HT-29 (cell line): Measurements from ENCODE around the gene CDK19. TPM values are rescaled to one million over a fixed set of nuclear protein-coding genes. Genes with fewer than 3 reads are reported as not detected.
"Not testable (repeated sequence)": the region's sequence is repeated elsewhere in the genome, so short reads cannot be mapped to it uniquely, and the experiment has no call there.

Experiments
- DNase-seq: peaks from one replicate; pipeline ENCODE4 v3.0.0-alpha.2; 2015; ENCODE audit warnings: low spot score
- small RNA-seq: library from RNA; depleted of rRNA; stranded (forward); fragments of <200 nt; gene quantifications from one replicate; pipeline ENCODE3, GENCODE V24; 2014
- total RNA-seq: library from RNA; depleted of rRNA; stranded (reverse); fragments of >200 nt; shearing (Covaris generic); gene quantifications from 2 replicates; pipeline ENCODE4 v1.2.3, GENCODE V29; 2014; rRNA removed

Gene CDK19
- total RNA-seq, 1 experiment from 2014 or later = 4.0 TPM

DNA sequence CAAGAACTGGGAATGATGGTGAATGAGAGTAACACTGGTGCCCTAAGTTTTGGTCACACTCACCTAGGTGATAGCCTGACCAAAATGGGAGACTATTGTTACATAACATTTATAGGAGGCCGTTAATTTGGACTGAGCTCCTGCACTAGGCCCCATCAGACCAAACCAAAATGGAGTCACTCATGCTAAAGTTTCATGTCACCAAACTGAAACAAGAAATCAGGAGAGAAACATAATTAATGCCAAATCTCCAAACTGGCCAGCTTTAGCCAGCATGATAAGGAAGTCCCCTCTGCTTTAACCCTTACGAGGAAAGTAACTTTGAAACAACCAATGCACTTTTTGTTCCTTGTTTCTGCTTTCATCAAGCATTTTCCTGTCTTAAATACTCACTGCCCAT is 227.9 kb downstream of the CDK19 start:
- no peak for DNase-seq

DNA sequence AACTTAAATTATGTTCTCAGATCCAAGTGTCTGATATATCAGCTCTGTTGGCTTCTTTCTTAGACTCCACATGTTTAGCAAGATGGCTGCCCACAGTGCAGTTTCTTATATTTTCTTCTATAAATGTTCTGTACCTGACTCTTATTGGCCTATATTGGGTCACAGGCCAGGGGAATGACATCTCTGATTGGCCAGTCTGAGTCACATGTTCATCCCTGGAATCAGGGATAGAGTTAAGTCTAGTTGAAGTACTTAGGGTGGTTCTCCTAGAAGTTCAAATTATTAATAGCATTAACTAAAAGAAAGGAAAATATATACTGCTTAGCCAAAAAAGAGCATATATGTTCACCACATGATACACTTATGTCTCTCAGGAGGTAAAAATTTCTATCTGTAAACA is 233.6 kb downstream of the CDK19 start:
- no peak for DNase-seq

DNA sequence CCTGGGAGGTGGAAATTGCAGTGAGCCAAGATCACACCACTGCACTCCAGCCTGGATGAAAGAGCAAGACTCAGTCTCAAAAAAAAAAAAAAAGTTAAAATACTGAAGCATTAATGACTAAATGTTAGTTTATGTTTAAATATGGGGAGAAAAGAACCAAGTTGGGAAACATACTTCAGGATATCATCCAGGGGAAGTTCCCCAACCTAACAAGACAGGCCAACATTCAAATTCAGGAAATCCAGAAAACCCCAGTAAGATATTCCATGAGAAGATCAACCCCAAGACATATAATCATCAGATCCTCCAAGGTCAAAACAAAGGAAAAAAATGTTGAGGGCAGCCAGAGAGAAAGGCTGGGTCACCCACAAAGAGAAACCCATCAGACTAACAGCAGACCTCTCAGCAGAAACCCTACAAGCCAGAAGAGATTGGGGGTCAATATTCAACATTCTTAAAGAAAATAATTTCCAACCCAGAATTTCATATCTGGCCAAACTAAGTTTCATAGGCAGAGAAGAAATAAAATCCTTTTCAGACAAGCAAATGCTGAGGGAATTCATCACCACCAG is 237.6 kb downstream of the CDK19 start:
- not testable (repeated sequence) for DNase-seq

DNA sequence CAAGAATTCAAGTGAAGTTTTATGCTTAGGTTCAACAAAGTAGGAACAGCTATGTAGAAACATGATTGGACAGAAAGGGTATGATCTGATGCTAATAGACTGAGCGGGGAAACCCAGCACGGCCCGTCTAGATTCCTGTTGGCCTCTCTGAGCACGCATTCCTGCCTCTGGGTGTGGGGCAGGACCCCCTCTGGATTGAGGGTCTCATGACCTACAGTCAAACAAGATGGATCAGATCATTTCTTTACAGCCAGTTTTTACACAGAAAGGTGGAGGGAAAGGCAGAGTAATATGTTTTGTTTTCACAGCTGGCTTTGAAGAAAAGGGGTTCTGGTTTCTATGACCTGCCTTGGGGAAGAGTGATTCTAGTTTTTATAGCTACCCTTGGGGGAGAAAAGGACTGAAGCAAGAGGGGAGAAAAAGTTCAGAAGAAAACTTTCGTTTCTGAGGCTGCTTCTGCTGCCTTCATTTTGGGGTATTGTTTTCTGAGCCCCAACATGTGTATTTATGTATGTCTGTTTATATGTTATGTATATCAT is 239.3 kb downstream of the CDK19 start:
- DNase-seq = no peak

DNA sequence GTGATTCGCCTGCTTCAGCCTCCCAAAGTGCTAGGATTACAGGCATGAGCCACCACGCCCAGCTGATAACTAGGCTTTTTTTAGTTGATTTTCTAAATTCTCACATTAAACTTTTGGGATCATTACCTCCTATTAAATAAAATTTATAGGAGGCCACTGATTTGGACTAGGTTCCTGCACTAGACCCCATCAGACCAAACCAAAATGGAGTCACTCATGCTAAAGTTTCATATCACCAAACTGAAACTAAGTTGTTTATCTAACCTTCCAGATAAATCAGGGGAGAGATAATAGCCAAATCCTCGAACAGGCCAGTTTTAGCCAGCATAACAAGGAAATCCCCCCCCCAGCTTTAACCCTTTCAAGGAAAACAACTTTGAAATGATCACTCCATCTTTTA is 240.5 kb downstream of the CDK19 start:
- DNase-seq = no peak

DNA sequence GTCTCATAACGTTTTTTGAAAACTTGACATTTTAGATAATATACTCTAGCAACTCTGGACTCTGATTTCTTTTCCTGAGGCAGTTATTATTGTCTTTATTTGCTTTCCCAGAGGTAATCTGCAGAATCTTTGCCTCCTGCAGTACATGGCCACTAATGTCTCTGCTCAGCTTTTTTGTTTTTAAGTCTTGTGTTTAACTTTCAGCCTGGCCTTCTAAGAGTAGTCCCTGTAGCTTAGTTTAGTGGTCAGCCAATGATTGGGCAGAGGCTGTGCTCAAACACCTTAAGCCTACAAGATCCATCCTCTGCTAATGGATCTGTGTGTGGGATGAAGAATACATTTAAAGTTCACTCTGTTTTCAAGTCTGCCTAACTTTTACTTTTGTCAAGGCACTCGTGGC is 241.7 kb downstream of the CDK19 start:
- no peak for DNase-seq

DNA sequence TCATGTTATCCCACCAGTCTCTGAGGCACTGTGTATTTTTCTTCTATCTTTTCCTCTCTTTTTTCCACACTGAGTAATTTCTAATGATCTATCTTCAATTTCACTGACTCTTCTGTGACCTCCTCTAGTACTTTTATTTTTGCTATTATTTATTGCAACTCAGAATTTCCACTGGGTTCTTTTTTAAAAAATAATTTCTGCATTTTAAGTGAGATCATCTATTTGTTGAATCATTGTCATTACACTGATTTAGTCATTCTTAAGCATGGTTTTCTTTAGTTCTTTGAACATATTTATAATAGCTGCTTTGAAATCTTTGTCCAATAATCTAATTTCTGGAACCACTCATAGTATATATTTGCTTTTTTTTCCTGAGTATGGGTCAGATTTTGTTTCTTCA is 242.1 kb downstream of the CDK19 start:
- DNase-seq = no peak

DNA sequence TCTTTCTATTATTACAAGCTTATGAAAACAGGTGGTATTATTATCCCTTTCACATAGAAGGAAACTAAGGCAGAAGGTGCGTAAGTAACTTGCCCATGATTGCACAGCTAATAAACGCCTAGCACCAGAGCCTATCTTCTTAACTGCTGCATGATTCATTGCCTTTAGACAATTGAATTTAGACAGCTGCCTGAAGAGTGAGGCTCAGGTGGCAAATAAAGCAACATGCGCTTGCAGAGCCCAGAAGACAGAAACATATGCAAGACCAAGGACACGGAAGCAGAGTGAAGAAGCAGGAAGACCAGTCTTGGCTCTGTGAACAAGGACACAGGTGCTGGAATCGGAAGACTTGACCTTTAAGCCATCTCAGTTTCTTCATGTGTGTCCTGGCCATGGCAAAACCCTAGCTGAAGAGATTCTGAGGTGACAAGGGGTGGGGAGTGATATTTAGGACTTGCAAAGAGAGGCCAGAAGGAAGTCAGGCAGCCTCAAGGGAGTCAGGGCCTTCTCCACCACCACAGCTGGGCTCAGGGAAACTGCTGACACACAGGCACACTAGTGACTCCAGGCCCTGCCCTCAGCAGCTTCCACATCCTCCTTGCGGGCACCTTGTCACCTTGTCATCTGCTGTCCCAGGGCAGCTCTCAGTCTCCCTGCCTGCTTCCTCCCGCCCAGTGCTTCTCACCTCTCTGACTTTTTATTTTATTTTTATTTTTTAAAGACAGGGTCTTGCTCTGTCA is 247.1 kb downstream of the CDK19 start:
- no peak for DNase-seq

DNA sequence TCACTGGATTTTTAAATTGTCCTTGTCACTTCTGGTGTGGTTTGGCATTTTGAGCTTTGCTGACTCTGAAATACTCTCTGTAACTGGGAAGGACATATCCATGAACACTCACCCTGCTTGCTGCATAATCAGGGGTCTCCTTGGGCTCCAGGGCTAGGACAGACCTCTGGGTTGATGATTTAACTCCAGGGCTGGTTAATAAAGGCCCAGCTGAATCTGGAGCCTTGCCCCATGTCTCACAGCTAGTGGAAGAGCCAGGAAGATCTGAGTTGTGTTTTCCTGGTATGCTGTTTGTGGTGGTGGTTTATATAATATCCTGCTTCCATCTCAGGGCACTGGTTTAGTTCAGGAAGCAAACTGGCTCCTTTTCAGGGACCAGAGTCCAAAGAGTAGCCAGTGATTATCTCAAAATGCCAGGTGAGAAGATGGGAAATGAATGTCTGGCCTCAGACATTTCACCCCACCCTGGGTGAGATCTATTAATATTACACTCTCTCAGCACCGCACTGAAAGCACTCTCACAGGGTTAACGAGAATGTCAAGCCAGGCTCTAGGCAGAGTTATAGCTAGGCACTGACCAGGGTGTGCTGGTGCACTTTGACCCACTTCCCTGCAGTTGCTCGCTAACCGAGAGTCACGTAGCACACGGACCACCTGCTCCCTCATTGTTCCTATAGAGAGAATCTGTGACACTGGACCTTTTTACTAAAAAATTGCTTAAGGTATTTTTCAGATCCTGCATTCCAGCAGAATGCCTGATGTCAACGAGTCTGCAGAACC is 248.7 kb downstream of the CDK19 start:
- DNase-seq = peak; percentile 64

DNA sequence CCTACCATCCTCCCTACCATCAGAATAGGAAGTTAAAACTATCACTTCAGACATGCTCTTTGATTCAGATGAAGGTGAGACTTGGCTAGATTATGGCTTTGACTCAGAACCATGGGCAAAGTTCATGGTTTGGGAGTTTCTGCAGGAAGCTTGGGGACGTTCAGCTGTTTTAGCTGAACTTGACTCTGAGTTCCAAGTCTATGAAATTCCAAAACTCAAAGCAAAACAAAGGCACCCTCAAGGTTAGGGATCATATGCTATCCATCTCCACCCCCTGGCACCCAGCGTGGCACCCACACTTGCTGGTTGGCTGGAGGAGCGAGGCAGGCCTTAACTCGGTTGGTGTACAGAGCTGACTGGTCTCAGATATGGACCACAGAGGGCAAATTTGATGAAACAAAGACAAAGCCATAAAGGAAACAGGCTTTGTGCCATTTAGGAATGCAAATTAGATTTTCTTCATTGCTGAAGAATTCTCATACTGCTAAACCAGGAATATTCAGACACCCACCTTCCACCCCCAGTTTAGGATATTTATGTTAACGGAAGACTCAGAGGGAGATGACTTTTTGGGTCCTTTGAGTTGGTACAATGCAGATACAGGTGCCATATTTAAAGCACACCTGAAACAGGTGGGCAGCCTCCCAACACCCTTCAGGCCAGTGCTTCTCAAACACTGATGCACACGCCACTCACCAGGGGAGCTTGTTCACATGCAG is 250.4 kb downstream of the CDK19 start:
- no peak for DNase-seq

DNA sequence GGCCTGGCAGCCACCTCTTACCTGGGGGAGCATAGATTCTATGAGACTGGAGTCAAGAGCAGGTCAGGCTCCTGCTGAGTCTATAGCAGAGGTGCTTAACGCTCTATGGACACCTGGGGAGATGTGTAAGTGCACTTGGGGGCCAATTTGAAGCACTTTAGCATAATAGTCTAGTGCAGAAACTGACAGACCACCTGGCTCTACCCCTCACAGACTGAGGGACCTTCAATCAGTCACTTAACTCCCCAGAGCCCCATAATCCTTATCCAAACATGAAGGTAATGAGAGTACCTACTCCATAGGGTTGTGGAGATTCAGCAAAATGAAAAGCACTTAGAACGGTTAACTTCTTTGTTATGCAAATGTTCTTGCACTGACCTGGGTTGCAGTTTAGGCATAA is 251.6 kb downstream of the CDK19 start:
- DNase-seq = no peak

DNA sequence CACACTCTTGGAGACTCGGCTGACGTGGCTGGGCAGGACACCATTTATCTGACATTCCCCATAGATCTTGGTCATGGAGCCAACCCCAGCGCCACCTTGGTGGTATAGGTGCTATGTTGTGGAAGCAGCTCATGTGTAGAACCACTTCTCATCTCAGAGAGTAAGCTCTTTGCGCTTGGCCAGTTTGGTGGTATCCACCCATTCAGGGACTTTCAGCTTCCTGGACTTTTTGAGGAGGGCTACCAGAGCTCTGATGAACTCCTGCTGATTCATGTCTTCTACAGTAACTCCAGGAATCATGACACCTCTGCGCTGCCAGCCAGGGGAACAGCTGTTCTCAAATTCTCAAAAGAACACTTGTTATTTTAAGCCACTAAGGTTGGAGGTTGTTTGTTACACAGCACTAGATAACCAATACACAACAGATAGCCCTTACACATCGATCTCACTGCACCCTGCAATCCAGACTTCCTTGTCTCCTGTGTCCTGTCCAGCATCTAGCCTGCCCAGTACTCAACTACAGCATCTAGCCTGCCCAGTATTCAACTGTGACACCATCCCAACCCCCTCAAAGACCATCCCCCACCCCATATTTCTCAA is 252.9 kb downstream of the CDK19 start:
- DNase-seq = no peak

DNA sequence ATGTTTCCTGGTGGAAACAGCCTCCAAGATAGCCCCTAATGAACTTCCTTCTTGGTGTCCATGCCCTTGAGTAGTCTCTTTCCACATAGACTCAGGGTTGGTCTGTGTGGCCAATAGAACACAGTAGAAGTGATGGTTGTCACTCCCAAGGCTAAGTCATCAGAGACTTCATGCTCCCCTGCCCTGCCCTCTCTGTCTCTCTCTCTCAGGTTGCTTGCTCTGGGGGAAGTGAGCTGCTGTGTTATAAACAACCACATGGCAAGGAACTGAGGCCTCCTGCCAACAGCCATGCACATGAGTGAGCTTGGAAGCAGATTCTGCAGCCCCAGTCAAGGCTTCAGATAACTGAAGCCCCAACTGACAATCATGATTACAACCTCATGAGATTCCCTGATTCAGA is 253.6 kb downstream of the CDK19 start:
- DNase-seq = no peak

DNA sequence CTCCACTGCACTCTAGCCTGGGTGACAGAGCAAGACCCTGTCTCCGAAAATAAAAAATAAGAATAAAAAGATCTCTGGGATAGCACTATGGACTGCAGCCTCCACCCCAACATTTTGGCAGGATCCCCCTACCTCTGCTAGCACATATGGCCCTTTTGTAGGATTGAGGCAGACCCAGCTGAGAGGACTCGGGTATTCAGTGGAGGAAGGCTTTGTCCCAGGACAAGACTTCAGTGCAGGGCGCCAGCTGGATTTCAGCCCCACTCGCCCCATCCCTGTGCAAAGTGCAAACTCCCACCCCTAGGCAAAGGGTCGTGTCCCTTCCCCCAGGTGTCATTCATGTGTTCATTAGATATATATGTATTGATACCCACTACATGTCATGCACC is 254.3 kb downstream of the CDK19 start:
- no peak for DNase-seq

DNA sequence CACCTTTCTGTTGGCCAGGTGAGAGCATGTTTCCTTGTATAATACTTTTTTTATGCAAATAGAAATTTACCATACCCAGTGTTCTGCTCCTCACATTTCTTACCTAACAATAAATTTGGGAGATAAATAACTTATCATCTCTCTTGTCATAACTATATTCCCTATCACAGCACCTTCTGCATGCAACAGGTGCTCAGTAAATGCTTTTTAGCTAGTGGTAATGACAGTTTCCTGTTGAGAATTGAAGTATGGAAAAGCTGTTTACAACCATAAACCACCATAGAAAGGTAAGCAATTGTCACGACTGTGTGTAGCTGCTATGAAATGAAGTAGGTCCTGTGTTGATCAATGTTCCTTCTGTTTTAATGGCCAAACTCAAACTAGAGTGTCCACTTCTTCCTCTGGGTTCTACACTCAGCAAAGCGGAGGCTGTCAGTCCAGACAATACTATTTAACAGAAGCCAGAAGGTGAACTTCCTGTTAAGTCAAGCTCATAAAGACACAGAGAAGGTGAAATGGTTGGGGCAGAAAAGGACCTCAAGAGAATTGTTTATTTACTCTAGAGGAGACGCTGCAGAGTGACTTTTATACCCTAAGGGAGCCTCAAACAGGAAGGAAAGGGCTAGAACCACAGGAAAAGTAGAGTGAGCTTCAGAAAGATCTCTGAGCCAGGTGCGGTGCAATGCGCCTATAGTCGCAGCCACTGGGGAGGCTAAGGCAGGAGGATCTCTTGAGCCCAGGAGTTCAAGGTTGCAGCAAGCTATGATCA is 254.8 kb downstream of the CDK19 start:
- no peak for DNase-seq

Small RNA genes lying within 50 kb of the gene (small RNA-seq; reads per million reads assigned to genes)
- not detected for gene RNU6-1115P
- gene RNU6-957P = not detected
- not detected for gene SNORA40C

Other genes with a start within 250 kb of the CDK19 start
- gene AMD1, start 59.3 kb upstream of the CDK19 start, total RNA-seq = 42.2 and 47.3 TPM in 2 replicates
- 26.7 and 31.3 TPM in 2 replicates for gene GTF3C6, start 143.2 kb upstream of the CDK19 start, total RNA-seq
- 14.7 and 15.1 TPM in 2 replicates for gene RPF2, start 166.6 kb upstream of the CDK19 start, total RNA-seq